Inflammatory macrophage treated with lipopolysaccharide for 4 hours (primary cell): ENCODE measurements around the gene MDM4.

Experiments used
- DNase-seq: peaks from one replicate; pipeline ENCODE4 v3.0.0-alpha.2; 2020

MDM4 gene

GRCh38 chr1:204581759-204582158 lies 65.6 kb downstream of the MDM4 start:
- no peak for DNase-seq

DNA sequence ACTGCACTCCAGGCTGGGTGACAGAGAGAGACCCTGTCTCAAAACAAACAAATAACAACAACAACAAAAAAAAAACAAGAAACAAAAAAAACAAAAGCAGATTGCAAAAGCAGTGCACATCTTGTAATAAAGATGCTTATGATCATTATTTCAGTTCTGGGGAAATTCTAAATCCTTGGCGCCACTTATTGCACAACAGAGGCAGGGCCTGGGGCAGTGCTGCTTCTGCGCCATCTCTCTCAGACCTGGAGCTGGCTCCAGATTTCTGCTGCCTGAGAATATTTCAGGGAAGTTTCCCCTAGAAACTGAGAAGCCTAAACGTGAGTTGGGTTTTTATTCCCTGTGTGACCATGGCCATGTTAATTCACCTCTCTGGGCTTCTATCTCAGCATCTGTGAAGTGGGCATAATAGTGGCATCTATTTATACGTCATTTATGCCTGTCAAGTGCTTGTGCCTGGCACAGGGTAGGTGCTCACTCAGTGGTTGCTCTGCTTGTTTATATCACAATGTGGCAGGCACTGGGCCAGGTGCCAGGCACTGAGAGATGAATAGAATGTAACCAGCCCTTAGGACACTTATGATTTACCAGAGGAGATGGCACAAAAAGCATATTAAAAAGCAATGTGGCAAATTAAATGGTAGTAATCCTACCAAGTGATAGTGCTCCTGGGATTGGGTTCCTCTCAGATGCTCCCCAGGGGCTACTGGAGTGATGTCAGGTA lies 67.9 kb downstream of the MDM4 start:
- no peak for DNase-seq

DNA sequence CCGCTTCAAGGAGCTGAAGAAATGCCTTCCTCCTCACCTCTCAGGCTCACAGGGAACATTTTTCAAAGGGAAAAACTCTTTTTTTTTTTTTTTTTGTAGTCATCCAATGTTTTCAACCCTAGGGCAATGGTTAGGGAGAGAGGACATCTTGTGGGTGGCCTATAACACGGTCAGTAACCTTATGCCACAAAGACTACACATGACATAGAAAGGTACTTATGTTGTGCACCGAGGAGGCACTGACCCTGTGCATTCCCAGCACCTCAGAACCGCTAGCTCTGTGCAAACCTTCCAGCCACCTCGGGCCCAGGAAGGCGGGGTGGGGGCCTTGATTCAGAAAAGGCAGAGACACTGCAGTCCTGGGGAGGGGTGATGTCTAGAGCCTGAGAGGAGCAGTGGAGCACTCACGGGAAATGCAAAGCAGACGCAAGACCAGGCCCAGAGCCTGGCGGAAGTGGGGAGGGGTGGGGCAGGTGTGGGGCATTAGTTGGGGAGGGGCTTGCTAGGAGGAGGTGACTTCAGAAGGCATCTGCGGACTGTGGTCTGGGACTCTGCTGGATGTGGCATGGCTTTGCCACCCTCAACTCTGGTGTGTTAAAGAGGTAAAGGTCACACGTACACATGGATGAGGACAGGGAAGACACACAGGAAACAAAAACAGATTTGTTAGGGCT lies 68.6 kb downstream of the MDM4 start:
- DNase-seq = no peak

DNA sequence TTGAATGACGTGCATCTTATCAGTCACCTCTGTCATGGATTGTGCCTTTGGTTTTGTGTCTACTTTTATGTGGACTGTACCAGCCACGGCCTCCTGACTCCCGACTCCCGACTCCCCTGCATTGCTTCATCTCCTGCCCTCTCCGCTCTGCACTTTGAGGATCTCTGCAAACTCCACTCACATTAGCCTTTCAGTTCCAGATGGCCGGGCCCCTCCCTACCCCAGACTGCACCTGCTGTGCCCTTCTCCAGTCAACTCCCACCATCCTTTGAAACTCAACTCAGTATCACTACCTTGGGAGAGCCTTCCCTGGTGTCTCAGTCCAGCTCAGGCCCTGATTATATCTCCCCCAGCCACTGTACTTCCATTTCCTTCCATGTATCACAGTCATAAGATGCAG lies 71.4 kb downstream of the MDM4 start:
- no peak for DNase-seq

DNA sequence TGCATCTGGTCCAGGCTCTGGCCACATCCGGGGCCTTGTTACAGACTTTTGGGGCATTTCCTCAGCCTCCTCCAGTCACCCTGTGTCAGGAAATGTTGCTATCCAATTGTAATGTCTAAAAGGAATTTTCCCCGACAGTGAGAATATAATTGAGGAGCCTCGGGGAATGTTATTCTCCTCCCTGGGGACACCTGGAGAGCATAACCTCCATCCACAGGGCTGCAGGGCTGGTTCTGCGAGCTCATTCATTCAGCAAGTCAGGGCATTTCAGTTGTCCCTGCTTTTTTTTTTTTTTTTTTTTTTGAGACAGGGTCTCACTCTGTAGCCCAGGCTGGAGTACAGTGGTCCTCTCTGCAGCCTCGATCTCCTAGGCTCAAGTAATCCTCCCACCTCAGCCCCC lies 72.6 kb downstream of the MDM4 start:
- no peak for DNase-seq

GRCh38 chr1:204589409-204590038 lies 73.3 kb downstream of the MDM4 start:
- no peak for DNase-seq

GRCh38 chr1:204591473-204592090 lies 75.4 kb downstream of the MDM4 start:
- no peak for DNase-seq

DNA sequence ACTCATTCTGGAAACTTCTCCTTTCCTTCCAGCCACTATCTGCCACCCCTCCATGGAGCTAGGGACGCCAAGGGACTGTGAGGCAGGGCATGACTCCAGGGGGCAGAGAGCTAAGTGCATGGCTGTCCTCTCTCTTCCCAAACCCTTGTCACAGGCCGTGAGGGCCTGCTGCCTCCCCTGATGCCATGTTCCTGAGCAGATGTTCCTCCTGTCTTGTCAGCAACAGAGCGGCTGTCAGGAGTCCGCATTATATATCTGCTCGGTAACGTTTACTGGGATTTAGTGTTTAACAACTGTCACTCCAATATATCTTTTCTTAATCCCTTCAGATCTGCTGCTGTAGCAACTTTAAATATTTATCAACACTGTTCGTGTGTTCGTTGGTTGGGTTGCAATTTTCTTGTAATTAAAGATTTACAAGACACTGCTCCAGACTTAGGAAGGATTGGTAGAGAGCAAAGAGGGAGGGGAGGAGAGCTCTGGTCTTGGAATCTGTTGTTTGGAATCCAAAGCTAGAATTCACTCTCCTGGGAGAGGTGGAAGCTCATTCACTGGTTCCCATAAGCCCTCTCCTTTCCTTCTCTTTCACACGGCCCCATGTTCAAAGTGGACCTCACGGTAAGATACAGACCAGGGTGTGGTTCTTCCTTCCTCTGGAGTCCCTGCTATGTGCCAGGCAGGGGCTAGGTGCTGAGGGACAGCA lies 76.2 kb downstream of the MDM4 start:
- no peak for DNase-seq

DNA sequence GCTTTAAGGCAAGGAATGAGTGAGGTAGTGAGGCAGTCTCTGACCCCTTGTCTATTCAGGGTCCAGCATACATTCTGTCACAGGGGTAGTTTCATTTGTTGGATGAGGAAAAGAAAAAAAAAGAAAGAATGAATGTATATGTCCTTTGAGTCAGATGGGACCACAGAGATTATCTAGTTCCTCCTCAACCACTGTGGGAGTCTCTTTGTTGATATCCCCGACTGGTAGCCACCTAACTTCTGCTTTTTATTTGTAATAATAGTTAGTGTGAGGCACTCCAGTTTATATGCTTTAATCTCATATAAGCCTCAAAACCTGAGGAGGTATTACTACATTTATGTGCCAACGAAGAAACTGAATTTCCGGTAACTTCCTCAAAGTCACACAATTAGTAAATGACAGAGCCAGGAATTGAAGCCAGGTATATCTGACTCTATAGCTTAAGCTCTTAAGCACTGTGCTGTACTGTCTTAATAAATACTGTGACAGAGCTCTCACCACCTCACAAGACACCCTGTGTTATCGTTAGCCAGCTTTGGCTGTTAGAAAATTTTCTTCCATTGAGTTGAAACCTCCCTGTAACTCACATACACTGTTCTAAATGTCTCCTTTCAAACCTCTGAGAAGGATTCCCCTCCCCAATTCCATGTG lies 82.2 kb downstream of the MDM4 start:
- peak; percentile 22 for DNase-seq

DNA sequence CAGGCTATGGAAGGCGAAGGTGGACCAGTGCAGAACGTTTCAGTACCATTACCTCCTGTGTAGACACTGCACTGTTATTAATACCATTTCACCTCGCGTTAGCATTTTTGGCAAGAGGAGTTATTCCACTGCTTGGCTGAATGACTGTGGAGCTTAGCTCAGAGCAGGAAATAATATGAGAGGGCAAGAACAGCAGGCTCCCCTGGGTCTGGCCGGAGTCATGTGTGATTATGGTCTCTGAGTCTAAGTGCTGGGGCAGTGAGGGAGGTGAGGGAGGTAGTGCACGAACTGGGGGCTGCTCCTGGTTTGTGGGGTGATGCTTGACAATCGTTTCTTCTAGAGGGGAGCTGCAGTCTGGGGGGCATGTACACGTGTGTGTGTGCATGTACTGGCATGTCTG lies 82.9 kb downstream of the MDM4 start:
- DNase-seq = no peak

DNA sequence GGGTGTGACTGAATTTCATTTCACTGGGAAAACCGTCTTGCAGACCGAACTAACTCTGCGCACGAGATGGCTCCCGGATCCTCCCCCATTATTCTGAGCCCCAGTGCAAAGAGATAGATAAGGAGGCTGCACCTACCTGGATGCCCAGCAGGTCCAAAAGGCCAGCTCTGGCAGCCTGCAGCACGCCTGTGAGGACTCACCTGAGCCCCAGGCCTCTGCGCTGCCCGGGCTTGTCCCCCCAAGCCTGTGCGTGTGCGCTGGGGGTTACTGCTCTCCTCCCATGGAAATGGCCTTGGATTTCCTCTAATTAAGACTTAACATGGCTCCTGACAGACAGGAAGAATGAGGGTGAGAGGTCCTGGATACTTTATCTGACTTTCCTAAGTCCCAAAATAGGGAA lies 83.4 kb downstream of the MDM4 start:
- DNase-seq = no peak

- no peak for DNase-seq
These were observed 84.0 kb downstream of the MDM4 start for GRCh38 chr1:204600203-204600602.

DNA sequence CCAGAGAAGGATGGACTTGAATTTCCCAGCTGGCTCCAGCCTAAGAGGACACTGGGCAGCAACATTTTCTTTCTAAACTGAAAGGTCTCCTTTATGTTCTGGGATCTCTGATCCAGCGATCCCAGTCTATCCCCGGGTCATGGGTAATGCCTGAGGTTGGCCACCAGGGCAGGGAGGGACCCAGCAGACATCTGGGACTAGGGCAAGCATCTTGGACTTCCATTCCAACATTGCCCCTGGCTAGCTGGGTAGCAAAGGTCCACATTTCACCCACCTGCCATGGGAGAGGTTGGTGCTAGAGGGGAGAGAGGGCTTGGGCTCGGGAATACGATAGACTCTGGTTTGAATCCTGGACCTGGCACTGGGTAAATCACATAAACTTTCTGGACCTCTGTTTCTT lies 84.8 kb downstream of the MDM4 start:
- no peak for DNase-seq

DNA sequence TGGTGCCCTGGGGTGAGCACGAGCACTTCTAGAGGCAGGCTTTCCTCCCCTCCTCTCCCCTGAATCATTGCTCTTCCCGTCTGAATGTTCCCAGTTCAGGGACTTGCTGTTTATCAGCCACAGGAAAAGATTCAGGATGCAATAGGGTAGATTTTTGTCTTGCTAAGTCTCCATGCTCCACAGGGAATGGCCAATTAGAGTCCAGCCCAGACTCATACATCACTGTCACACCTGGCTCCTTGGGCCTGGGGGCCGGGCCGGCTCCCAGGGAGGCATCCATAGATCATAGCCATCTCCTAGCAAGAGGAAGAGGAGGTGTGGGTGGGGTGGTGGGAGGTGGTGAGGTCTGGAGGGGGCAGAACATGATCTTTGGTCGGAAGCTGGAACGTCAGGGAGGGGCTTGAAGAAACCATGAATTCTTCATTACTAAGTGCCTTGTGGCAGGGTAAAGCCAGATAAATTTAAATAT lies 85.9 kb downstream of the MDM4 start:
- DNase-seq = no peak

- no peak for DNase-seq
These were observed 86.8 kb downstream of the MDM4 start for GRCh38 chr1:204602871-204603542.

DNA sequence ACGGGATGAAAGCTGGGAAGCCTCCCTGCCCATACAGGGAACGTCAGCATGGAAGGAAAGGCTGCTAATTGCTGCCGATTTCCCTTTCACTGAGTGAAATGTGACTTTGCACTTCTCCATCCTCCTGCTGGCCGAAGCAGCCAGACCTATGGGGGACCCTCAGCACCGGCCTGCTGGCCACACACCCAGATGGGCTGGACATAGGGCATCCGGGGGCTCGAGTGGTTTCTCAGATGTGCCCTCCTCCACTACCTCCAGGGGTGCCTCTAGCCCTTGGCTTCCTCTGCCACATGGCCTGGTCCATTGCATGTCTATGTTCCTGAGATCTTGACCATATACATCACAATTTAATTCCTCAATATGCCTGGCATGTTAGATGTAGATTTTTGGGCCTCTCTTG lies 89.6 kb downstream of the MDM4 start:
- no peak for DNase-seq
